A549 (cell line): ENCODE data around the gene RPL29. TPM values are rescaled to one million over a fixed set of nuclear protein-coding genes. Genes with fewer than 3 reads are reported as not detected.

Experiments used
- ATAC-seq, 2 experiments: fragments of 200-7000 bp in 1 of 2; fragments of >200 bp in 1 of 2; cut with Nextera tagmentation in 1 of 2; cut with Tn5 transposase in 1 of 2; 3 replicates each; pipeline versions ENCODE4 v1.8.0 to v1.9.1; 2018 to 2020; ENCODE audit warnings: mild to moderate bottlenecking in 1 of 2, moderate library complexity in 1 of 2
- CTCF ChIA-PET: fragments of 300-600 bp; sonication (Branson Sonifier 250); formaldehyde crosslinking; extraction: SDS; loops from one replicate; lab custom pipeline; 2021; ENCODE audit warnings: antibody characterized with exemption, inconsistent platforms; lab: Yijun Ruan, JAX
- POLR2A ChIA-PET: fragments of 350-600 bp; formaldehyde crosslinking; extraction: SDS; loops from one replicate; lab custom pipeline; 2021; ENCODE audit warnings: antibody characterized with exemption, inconsistent platforms; lab: Yijun Ruan, JAX
- DNase-seq, 2 experiments: peaks; one replicate each; pipeline versions ENCODE4 v3.0.0 to v3.0.0-alpha.2; 2011 to 2016; ENCODE audit warnings: low read depth in 1 of 2, low spot score in 1 of 2
- FAIRE-seq: peaks from 2 replicates; lab custom pipeline; 2011; peaks lifted over from hg19 to GRCh38; lab: Jason Lieb, UNC
- H3K27ac ChIP-seq, 2 experiments: fragments of >200 bp; sonication (Bioruptor Twin); formaldehyde crosslinking; 3 replicates each; pipeline ENCODE4 v1.5.1; 2016 to 2017
- H3K4me1 ChIP-seq: fragments of >200 bp; sonication (Bioruptor Twin); formaldehyde crosslinking; 3 replicates; pipeline ENCODE4 v1.6.1; 2016
- H3K4me2 ChIP-seq: fragments of >200 bp; sonication (Bioruptor Twin); formaldehyde crosslinking; 3 replicates; pipeline ENCODE4 v1.6.1; 2016
- H3K4me3 ChIP-seq: fragments of >200 bp; sonication (Bioruptor Twin); formaldehyde crosslinking; 3 replicates; pipeline ENCODE4 v1.5.1; 2016
- H3K9me3 ChIP-seq: fragments of >200 bp; sonication (Bioruptor Twin); formaldehyde crosslinking; 3 replicates; pipeline ENCODE4 v1.6.1; 2016
- BHLHE40 ChIP-seq: IDR thresholded peaks from 2 replicates; pipeline ENCODE4 v1.6.1; 2012; ENCODE audit warnings: low read depth, low read length, inconsistent platforms
- CEBPB ChIP-seq, 2 experiments: fragments of >200 bp in 1 of 2; sonication (Bioruptor Twin) in 1 of 2; formaldehyde crosslinking in 1 of 2; IDR thresholded peaks; 2 replicates each; pipeline ENCODE4 v1.6.1; 2012 to 2016
- CTCF ChIP-seq: fragments of >200 bp; sonication (Bioruptor Twin); formaldehyde crosslinking; IDR thresholded peaks from 3 replicates; pipeline ENCODE4 v1.5.1; 2016
- E2F6 ChIP-seq: IDR thresholded peaks from 2 replicates; pipeline ENCODE4 v1.6.1; 2012; ENCODE audit warnings: low read depth, borderline replicate concordance
- FOXS1 ChIP-seq: fragments of 250-450 bp; sonication (Bioruptor Pico); IDR thresholded peaks from 2 replicates; pipeline ENCODE4 v1.5.0; 2020; ENCODE audit warnings: mild to moderate bottlenecking, moderate library complexity
- HOXA7 ChIP-seq: fragments of 250-450 bp; sonication (Bioruptor Pico); IDR thresholded peaks from 2 replicates; pipeline ENCODE4 v1.5.0; 2020; ENCODE audit warnings: mild to moderate bottlenecking, moderate library complexity
- JUNB ChIP-seq: fragments of >200 bp; sonication (Bioruptor Twin); formaldehyde crosslinking; IDR thresholded peaks from 2 replicates; pipeline ENCODE4 v1.6.1; 2016
- KDM1A ChIP-seq: fragments of 200-600 bp; sonication (generic); IDR thresholded peaks from 2 replicates; pipeline ENCODE4 v1.6.1; 2016; ENCODE audit warnings: low read depth, mild to moderate bottlenecking
- KDM5A ChIP-seq: fragments of 200-600 bp; sonication (generic); IDR thresholded peaks from 2 replicates; pipeline ENCODE4 v1.6.1; 2016; ENCODE audit warnings: antibody characterized with exemption, mild to moderate bottlenecking
- MAFK ChIP-seq: fragments of 450-650 bp; IDR thresholded peaks from 2 replicates; pipeline ENCODE4 v1.6.1; 2014; ENCODE audit not compliant: partially characterized antibody
- MAZ ChIP-seq: fragments of 150-350 bp; IDR thresholded peaks from 2 replicates; pipeline ENCODE4 v1.6.1; 2014; ENCODE audit warnings: antibody characterized with exemption, low read depth, low read length, borderline replicate concordance
- NFE2L2 ChIP-seq: fragments of 150-350 bp; conservative IDR thresholded peaks from 2 replicates; pipeline ENCODE4 v1.6.1; 2014; ENCODE audit warnings: low read length
- PHF8 ChIP-seq: fragments of 200-600 bp; sonication (generic); IDR thresholded peaks from 2 replicates; pipeline ENCODE4 v1.6.1; 2016; ENCODE audit warnings: low read depth, mild to moderate bottlenecking, antibody characterized with exemption, moderate library complexity, borderline replicate concordance
- POLR2AphosphoS2 ChIP-seq: conservative IDR thresholded peaks from 2 replicates; pipeline ENCODE4 v1.6.1; 2012; ENCODE audit warnings: low read length, improper control_type of control experiment, inconsistent platforms
- TP53 ChIP-seq: fragments of 250-450 bp; sonication (Bioruptor Pico); IDR thresholded peaks from 2 replicates; pipeline ENCODE4 v1.5.0; 2021; ENCODE audit warnings: mild to moderate bottlenecking, moderate library complexity
- ZFP36 ChIP-seq: fragments of 450-650 bp; IDR thresholded peaks from 2 replicates; pipeline ENCODE4 v1.6.1; 2014; ENCODE audit warnings: borderline replicate concordance; ENCODE audit not compliant: partially characterized antibody
- ZSCAN20 ChIP-seq: fragments of 250-450 bp; sonication (Bioruptor Pico); IDR thresholded peaks from 2 replicates; pipeline ENCODE4 v1.8.0; 2022; ENCODE audit warnings: mild to moderate bottlenecking, moderate library complexity
- WGBS: methylation state at CpG from one replicate; pipeline ENCODE4 v1.1.6; 2017; ENCODE audit errors: missing lambda C conversion rate; 5-methylcytosine and 5-hydroxymethylcytosine counted together
- polyA plus RNA-seq, 4 experiments: library from polyadenylated mRNA; depleted of rRNA in 3 of 4; stranded (reverse); fragments of >200 nt; fragmentation: RNase III in 1 of 4; extraction: RNeasy Plus Mini Kit Qiagen cat#74134 plus additional on column Dnase treatment in 1 of 4; gene quantifications; 2 replicates in 3 of 4; 3 replicates in 1 of 4; pipeline ENCODE4 v1.2.3, GENCODE V29; 2011 to 2017
- TF ChIP-seq, protein P1 (sequence below): fragments of 450-650 bp; IDR thresholded peaks from 2 replicates; pipeline ENCODE4 v1.6.1; 2014; ENCODE audit warnings: antibody characterized with exemption
- TF ChIP-seq, protein P2 (sequence below): fragments of 200-600 bp; sonication (generic); IDR thresholded peaks from 2 replicates; pipeline ENCODE4 v1.6.1; 2016; ENCODE audit warnings: antibody characterized with exemption, mild to moderate bottlenecking, moderate library complexity
- TF ChIP-seq, protein P3 (sequence below): fragments of 250-450 bp; sonication (Bioruptor Pico); IDR thresholded peaks from 2 replicates; pipeline ENCODE4 v1.5.0; 2020; ENCODE audit warnings: low read depth, mild to moderate bottlenecking, moderate library complexity
- TF ChIP-seq, protein P4 (sequence below): IDR thresholded peaks from 2 replicates; pipeline ENCODE4 v1.6.1; 2012

Gene RPL29
- polyA plus RNA-seq, 2 of the 4 experiments (the other 2 are of a cell fraction) = 808 to 1,152 TPM

DNA sequence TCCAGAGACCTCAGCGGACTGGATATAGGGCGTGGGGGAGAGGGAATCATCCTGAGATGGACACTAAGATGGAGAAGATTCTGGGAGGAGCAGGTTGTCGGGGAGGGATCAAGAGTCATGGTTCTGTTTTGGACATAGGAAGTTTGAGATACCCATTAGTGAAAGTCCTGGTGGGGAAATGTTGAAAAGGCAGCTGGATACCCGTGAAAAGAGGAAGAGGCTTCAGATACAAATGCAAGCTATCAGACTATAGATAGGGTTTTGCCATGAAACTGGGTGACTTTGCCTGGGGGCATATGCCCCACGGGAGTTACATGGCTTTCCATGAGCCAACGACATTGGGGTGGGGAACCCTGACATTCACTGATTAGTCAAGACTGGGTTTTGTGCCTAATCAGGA, 41.6 kb downstream of the RPL29 start:
- no peak overlapping the region for H3K4me2 ChIP-seq
- TF ChIP-seq, protein P1, sequence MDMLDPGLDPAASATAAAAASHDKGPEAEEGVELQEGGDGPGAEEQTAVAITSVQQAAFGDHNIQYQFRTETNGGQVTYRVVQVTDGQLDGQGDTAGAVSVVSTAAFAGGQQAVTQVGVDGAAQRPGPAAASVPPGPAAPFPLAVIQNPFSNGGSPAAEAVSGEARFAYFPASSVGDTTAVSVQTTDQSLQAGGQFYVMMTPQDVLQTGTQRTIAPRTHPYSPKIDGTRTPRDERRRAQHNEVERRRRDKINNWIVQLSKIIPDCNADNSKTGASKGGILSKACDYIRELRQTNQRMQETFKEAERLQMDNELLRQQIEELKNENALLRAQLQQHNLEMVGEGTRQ = no peak
- TF ChIP-seq KDM1A = no peak
- no peak for TF ChIP-seq TP53
- TF ChIP-seq CTCF = no peak
- TF ChIP-seq FOXS1 (CRISPR knock-in tag) = no peak
- TF ChIP-seq, protein P2, sequence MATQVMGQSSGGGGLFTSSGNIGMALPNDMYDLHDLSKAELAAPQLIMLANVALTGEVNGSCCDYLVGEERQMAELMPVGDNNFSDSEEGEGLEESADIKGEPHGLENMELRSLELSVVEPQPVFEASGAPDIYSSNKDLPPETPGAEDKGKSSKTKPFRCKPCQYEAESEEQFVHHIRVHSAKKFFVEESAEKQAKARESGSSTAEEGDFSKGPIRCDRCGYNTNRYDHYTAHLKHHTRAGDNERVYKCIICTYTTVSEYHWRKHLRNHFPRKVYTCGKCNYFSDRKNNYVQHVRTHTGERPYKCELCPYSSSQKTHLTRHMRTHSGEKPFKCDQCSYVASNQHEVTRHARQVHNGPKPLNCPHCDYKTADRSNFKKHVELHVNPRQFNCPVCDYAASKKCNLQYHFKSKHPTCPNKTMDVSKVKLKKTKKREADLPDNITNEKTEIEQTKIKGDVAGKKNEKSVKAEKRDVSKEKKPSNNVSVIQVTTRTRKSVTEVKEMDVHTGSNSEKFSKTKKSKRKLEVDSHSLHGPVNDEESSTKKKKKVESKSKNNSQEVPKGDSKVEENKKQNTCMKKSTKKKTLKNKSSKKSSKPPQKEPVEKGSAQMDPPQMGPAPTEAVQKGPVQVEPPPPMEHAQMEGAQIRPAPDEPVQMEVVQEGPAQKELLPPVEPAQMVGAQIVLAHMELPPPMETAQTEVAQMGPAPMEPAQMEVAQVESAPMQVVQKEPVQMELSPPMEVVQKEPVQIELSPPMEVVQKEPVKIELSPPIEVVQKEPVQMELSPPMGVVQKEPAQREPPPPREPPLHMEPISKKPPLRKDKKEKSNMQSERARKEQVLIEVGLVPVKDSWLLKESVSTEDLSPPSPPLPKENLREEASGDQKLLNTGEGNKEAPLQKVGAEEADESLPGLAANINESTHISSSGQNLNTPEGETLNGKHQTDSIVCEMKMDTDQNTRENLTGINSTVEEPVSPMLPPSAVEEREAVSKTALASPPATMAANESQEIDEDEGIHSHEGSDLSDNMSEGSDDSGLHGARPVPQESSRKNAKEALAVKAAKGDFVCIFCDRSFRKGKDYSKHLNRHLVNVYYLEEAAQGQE = no peak
- no peak for TF ChIP-seq ZSCAN20
- no peak for TF ChIP-seq HOXA7 (CRISPR knock-in tag)
- TF ChIP-seq BHLHE40 = no peak
- TF ChIP-seq ZFP36 = no peak
- TF ChIP-seq, protein P3, sequence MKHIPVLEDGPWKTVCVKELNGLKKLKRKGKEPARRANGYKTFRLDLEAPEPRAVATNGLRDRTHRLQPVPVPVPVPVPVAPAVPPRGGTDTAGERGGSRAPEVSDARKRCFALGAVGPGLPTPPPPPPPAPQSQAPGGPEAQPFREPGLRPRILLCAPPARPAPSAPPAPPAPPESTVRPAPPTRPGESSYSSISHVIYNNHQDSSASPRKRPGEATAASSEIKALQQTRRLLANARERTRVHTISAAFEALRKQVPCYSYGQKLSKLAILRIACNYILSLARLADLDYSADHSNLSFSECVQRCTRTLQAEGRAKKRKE (CRISPR knock-in tag) = no peak
- no peak for TF ChIP-seq NFE2L2
- TF ChIP-seq E2F6 = no peak
- no peak for TF ChIP-seq POLR2AphosphoS2
- no peak for TF ChIP-seq JUNB
- DNase-seq (no peak), ATAC-seq (no peak), FAIRE-seq (no peak)
- CTCF ChIA-PET = interaction anchor here (1.2 to 3.2 kb wide), 3 partner anchors 10 to 20 kb away, joined by 3 to 15 read pairs (median 8); partner anchors contain the start of genes ABHD14A, ABHD14B and PARP3
- H3K4me1 ChIP-seq = no peaks in the 10 kb centered on the region; the same call in 1 of the 3 replicates
- no peak overlapping the region for H3K27ac ChIP-seq
- POLR2A ChIA-PET = interaction anchor here (1.0 kb wide), 1 partner anchor 42 kb away, joined by 4 read pairs; the partner anchor contains the start of gene RPL29
- no peaks in the 10 kb centered on the region for H3K9me3 ChIP-seq
- 49% methylated on average over 6 of the region's 6 CpGs for WGBS
- no peak overlapping the region for H3K4me3 ChIP-seq

DNA sequence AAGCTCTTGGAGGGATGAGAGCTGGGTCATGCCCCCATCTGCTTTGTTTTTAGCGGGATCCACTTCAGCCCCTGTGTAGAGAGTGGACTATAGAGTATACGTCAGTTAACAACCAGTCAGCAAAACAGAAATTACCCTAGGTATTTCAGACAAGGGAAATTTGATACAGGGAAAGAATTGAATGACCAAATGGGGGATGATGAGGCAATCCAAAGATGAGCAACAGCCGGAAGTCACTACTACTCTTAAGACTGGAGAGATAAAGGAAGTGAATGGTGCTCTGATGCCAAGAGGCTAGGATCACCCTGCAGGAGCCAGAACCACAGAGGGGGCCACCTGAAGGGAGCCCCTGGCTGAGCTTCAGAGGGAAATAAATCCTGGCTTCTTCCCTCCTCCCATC, 42.2 kb downstream of the RPL29 start:
- Histone ChIP-seq H3K4me2 (0 out of 3 replicates have a peak overlapping the region, but pooled peaks have one; percentile 19), H3K9me3 (no peaks in the 10 kb centered on the region), H3K4me3 (no peak overlapping the region), H3K27ac (no peak overlapping the region), H3K4me1 (no peaks in the 10 kb centered on the region; the same call in 1 of the 3 replicates)
- DNase-seq (no peak), ATAC-seq (peak in 1 of 2 experiments; percentile 47; a peak in 3 of 6 replicates), FAIRE-seq (no peak)
- TF ChIP-seq PHF8 (no peak), KDM5A (no peak), MAZ (no peak), MAFK (peak; percentile 44), CEBPB (IDR thresholded peaks at IDR 0.05) (0 out of 4 replicates have a peak, but pooled peaks of 1 of the 2 experiments have one; percentile 20), KDM1A (no peak)
- TF ChIP-seq, protein P4, sequence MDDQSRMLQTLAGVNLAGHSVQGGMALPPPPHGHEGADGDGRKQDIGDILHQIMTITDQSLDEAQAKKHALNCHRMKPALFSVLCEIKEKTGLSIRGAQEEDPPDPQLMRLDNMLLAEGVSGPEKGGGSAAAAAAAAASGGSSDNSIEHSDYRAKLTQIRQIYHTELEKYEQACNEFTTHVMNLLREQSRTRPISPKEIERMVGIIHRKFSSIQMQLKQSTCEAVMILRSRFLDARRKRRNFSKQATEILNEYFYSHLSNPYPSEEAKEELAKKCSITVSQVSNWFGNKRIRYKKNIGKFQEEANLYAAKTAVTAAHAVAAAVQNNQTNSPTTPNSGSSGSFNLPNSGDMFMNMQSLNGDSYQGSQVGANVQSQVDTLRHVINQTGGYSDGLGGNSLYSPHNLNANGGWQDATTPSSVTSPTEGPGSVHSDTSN = no peak
- TF ChIP-seq, protein P2 = no peak
- CTCF ChIA-PET = interaction anchor here (1.2 to 3.2 kb wide), 3 partner anchors 9 to 21 kb away, joined by 3 to 15 read pairs (median 8); partner anchors contain the start of genes ABHD14A, ABHD14B and PARP3
- POLR2A ChIA-PET = interaction anchor here (1.0 kb wide), 1 partner anchor 42 kb away, joined by 4 read pairs; the partner anchor contains the start of gene RPL29
- WGBS = 67% methylated on average over 3 of the region's 3 CpGs
